Type B pancreatic cell (in vitro differentiated cells): ENCODE results near the gene SARS1. TPM values are rescaled to one million over a fixed set of nuclear protein-coding genes. Genes with fewer than 3 reads are reported as not detected.

Source experiments
- DNase-seq: peaks from one replicate; pipeline ENCODE4 v3.0.0; 2021; ENCODE audit warnings: mixed read lengths; ENCODE audit not compliant: unreplicated experiment; ENCODE audit errors: extremely low spot score
- H3K27ac Mint-ChIP-seq: 2 replicates; pipeline ENCODE4 v1.8.0; 2021; ENCODE audit warnings: mild to moderate bottlenecking, mixed read lengths
- H3K27me3 Mint-ChIP-seq: 2 replicates; pipeline ENCODE4 v1.8.0; 2021; ENCODE audit warnings: mixed read lengths
- H3K36me3 Mint-ChIP-seq: 2 replicates; pipeline ENCODE4 v1.8.0; 2021; ENCODE audit warnings: mixed read lengths
- H3K4me1 Mint-ChIP-seq: one replicate; pipeline ENCODE4 v1.8.0; 2021; ENCODE audit warnings: mixed read lengths; ENCODE audit not compliant: unreplicated experiment
- H3K4me3 Mint-ChIP-seq: 2 replicates; pipeline ENCODE4 v1.8.0; 2021; ENCODE audit warnings: mild to moderate bottlenecking, mixed read lengths
- H3K9me3 Mint-ChIP-seq: 2 replicates; pipeline ENCODE4 v1.8.0; 2021; ENCODE audit warnings: mixed read lengths
- total RNA-seq: library from RNA; stranded (reverse); gene quantifications from 2 replicates; pipeline ENCODE4 v1.2.1, GENCODE V29; 2021; ENCODE audit warnings: low replicate concordance
- TF ChIP-seq, protein P1 (sequence below): fragments of 200-600 bp; sonication (generic); conservative IDR thresholded peaks from 2 replicates; pipeline ENCODE4 v1.5.0; 2021; ENCODE audit warnings: antibody characterized with exemption, mild to moderate bottlenecking

SARS1 gene
- total RNA-seq, 1 donor from 2014 or later, result 136 TPM

DNA sequence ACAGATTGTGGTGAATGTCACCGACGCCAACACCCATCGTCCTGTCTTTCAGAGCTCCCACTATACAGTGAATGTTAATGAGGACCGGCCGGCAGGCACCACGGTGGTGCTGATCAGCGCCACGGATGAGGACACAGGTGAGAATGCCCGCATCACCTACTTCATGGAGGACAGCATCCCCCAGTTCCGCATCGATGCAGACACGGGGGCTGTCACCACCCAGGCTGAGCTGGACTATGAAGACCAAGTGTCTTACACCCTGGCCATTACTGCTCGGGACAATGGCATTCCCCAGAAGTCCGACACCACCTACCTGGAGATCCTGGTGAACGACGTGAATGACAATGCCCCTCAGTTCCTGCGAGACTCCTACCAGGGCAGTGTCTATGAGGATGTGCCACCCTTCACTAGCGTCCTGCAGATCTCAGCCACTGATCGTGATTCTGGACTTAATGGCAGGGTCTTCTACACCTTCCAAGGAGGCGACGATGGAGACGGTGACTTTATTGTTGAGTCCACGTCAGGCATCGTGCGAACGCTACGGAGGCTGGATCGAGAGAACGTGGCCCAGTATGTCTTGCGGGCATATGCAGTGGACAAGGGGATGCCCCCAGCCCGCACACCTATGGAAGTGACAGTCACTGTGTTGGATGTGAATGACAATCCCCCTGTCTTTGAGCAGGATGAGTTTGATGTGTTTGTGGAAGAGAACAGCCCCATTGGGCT lies 38.6 kb downstream of the SARS1 start:
- H3K36me3 Mint-ChIP-seq, result peaks cover 15% of the 10 kb centered on the region
- H3K4me1 Mint-ChIP-seq, result peaks cover 23% of the 10 kb centered on the region
- TF ChIP-seq, protein P1, sequence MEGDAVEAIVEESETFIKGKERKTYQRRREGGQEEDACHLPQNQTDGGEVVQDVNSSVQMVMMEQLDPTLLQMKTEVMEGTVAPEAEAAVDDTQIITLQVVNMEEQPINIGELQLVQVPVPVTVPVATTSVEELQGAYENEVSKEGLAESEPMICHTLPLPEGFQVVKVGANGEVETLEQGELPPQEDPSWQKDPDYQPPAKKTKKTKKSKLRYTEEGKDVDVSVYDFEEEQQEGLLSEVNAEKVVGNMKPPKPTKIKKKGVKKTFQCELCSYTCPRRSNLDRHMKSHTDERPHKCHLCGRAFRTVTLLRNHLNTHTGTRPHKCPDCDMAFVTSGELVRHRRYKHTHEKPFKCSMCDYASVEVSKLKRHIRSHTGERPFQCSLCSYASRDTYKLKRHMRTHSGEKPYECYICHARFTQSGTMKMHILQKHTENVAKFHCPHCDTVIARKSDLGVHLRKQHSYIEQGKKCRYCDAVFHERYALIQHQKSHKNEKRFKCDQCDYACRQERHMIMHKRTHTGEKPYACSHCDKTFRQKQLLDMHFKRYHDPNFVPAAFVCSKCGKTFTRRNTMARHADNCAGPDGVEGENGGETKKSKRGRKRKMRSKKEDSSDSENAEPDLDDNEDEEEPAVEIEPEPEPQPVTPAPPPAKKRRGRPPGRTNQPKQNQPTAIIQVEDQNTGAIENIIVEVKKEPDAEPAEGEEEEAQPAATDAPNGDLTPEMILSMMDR, result no peak
- H3K27ac Mint-ChIP-seq, result peak overlapping the region; percentile 34
- no peaks in the 10 kb centered on the region for H3K9me3 Mint-ChIP-seq
- DNase-seq, result no peak
- peak overlapping the region; percentile 58 for H3K4me3 Mint-ChIP-seq
- no peaks in the 10 kb centered on the region for H3K27me3 Mint-ChIP-seq

DNA sequence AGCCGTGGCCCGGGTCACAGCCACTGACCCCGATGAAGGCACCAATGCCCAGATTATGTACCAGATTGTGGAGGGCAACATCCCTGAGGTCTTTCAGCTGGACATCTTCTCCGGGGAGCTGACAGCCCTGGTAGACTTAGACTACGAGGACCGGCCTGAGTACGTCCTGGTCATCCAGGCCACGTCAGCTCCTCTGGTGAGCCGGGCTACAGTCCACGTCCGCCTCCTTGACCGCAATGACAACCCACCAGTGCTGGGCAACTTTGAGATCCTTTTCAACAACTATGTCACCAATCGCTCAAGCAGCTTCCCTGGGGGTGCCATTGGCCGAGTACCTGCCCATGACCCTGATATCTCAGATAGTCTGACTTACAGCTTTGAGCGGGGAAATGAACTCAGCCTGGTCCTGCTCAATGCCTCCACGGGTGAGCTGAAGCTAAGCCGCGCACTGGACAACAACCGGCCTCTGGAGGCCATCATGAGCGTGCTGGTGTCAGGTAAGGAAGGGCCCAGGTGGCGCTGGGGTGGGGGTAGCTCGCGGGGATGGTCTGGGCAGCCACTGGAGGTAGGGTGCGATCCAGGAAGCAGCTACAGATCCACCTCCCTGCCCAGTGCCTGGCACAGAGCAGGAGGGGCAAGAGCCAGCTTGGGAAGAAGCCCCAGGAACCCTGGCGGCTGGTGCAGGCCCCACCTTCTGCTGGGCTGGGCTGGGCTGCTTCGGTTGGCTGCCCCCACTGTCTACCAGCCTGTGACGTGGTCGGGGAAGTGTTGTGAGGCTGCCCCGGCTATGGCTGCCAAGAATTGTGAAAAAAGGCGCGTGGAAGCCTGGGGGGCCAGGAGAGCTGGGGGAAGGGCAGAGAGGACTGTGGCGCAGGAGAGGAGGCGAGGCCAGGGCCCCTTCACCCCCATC lies 39.4 kb downstream of the SARS1 start:
- Mint-ChIP-seq H3K36me3 (peaks cover 16% of the 10 kb centered on the region), H3K4me3 (peak overlapping the region; percentile 58), H3K27ac (no peak overlapping the region), H3K9me3 (no peaks in the 10 kb centered on the region), H3K4me1 (peaks cover 30% of the 10 kb centered on the region), H3K27me3 (no peaks in the 10 kb centered on the region)
- TF ChIP-seq, protein P1, result no peak
- no peak for DNase-seq

DNA sequence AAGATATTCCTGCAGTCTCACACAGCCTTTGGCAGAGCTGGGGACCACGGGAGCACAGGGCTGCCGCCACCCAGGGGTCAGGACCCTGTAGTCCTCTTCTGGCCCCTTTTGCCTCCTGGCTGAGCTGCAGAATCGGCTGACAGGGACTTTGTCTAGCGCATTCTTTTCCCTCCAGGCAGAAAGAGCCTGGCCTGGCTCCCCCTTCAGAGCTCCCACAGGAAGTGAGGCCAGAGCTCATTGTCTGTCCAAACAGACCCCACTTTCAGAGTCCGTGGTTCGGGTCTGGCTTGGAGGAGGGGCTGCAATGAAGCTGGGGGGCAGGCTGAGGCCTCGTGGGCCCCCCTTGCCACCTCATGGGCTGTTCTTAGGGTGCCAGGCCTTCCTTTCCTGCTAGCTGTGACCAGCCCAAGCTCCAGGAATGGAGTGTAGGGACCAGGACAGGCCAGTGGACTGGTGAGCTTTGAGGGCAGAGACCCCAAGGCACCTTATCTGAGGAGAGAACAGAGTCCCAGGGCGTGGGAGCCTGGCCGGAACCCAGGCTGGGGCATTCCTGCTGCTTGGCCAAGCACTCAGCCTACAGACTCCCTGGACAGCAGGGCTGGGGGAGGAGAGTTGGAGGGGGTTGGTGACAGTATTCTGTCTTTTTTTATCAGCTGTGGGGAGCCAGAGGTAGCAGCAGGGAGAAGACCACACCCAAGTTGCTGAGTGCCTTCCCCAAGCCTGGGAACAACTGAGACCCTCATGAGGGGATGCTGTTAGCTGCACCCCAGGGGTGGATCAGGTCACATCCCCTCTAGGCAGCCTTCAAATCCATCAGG lies 40.3 kb downstream of the SARS1 start:
- peaks cover 30% of the 10 kb centered on the region for H3K4me1 Mint-ChIP-seq
- DNase-seq, result no peak
- H3K36me3 Mint-ChIP-seq, result peaks cover 16% of the 10 kb centered on the region
- TF ChIP-seq, protein P1, result no peak
- no peaks in the 10 kb centered on the region for H3K27me3 Mint-ChIP-seq
- H3K4me3 Mint-ChIP-seq, result peak overlapping the region; percentile 51
- no peaks in the 10 kb centered on the region for H3K9me3 Mint-ChIP-seq
- H3K27ac Mint-ChIP-seq, result peak overlapping the region; percentile 70

DNA sequence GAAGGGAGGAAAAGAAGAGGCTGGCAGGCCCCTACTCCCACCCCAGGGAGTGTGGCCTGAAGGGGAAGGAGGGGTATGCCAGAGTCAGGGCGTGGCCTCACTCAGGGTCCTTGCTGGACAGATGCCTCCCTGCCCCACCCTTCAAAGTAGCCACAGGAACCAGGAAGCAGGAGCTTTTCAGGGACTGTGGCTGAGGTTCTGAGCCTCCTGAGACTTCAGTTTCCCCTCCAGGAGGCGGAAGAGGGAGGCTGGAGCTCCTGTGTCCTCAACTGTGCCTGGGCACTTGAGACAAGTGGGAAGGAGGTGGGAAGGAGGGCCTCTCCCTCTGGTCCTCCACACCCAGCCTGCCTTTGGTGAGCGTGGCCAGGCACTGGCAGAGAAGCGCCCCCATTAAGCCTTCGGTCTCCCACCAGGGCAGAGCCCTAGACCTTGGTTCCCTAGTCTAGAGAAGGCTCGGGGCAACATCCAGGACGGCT lies 40.9 kb downstream of the SARS1 start:
- no peak for DNase-seq
- H3K27ac Mint-ChIP-seq, result peak overlapping the region; percentile 79
- TF ChIP-seq, protein P1, result no peak
- peaks cover 31% of the 10 kb centered on the region for H3K4me1 Mint-ChIP-seq
- H3K27me3 Mint-ChIP-seq, result no peaks in the 10 kb centered on the region
- H3K36me3 Mint-ChIP-seq, result peaks cover 16% of the 10 kb centered on the region
- H3K4me3 Mint-ChIP-seq, result peak overlapping the region; percentile 11
- no peaks in the 10 kb centered on the region for H3K9me3 Mint-ChIP-seq

DNA sequence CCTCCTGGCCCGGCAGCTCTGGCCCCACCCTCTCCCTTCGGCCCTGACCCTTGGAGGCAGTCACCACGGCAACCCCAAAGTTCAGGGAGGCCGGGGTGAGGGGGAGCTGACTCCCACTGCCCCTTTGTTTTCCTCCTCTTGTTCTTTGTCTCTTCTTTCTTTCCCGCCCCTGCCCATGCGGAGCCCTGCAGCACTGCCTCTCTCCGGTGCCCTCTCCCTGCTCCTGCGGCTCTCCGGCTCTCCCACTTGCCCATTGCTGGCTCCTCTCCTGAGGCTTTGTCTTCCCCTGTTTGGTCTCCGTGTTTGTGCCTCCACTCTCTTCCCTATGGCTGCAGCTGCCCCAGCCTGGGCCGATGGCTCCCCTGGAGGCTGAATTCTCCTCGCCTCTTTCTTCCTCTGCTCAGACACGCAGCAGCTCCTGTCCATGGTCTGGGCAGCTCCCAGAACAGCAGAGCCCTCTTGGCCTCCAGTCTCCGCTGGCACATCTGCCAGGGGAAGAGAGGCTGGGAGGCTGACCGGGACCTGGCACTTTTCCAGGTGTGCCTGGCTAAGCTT lies 41.5 kb downstream of the SARS1 start:
- Mint-ChIP-seq H3K9me3 (no peaks in the 10 kb centered on the region), H3K4me1 (peaks cover 34% of the 10 kb centered on the region), H3K27ac (peak overlapping the region; percentile 79), H3K36me3 (peaks cover 16% of the 10 kb centered on the region), H3K4me3 (peak overlapping the region; percentile 85), H3K27me3 (no peaks in the 10 kb centered on the region)
- TF ChIP-seq, protein P1, result peak; percentile 32
- DNase-seq, result no peak
